Uterus (tissue), 2 donors: Measurements from ENCODE around the gene SLC22A15.

Experiments
- CTCF ChIP-seq, 4 experiments: fragments of 200-600 bp in 2 of 4; fragments of 450-650 bp in 2 of 4; sonication (generic) in 2 of 4; IDR thresholded peaks; one replicate each; pipeline ENCODE4 v1.5.1; 2016 to 2019; ENCODE audit warnings: antibody characterized with exemption in 4 of 4, mild to moderate bottlenecking in 2 of 4, moderate library complexity in 1 of 4
- POLR2A ChIP-seq, 2 donors: fragments of 450-650 bp; IDR thresholded peaks; one replicate each; pipeline ENCODE4 v1.6.1; 2016; ENCODE audit warnings: antibody characterized with exemption in 2 of 2, mild to moderate bottlenecking in 1 of 2, moderate library complexity in 1 of 2

- TF ChIP-seq CTCF (IDR thresholded peaks at IDR 0.05) = no peak
- no peak for TF ChIP-seq POLR2A (IDR thresholded peaks at IDR 0.05)
Observed at GRCh38 chr1:116105996-116106395, 129.7 kb downstream of the SLC22A15 start.
